Measurements from ENCODE around the gene CDH4.

CDH4 gene

GRCh38 chr20:61280217-61280980, 28.3 kb downstream of the CDH4 start:
- FAIRE-seq (no peak), DNase-seq (ENCODE audit: insufficient read length, low spot score) (no peak)

- DNase-seq (ENCODE audit: insufficient read length, low spot score) (no peak), FAIRE-seq (no peak)
Observed at GRCh38 chr20:61281286-61281795, 29.3 kb downstream of the CDH4 start.

GRCh38 chr20:61284752-61285151, 32.7 kb downstream of the CDH4 start:
- DNase-seq (ENCODE audit: insufficient read length, low spot score) (no peak), FAIRE-seq (no peak)

GRCh38 chr20:61285152-61285645, 33.1 kb downstream of the CDH4 start:
- DNase-seq (ENCODE audit: insufficient read length, low spot score) (no peak), FAIRE-seq (no peak)

GRCh38 chr20:61285691-61286090, 33.6 kb downstream of the CDH4 start:
- FAIRE-seq (no peak), DNase-seq (ENCODE audit: insufficient read length, low spot score) (no peak)

- FAIRE-seq = no peak
Observed at GRCh38 chr20:61287583-61288275, 35.7 kb downstream of the CDH4 start.

GRCh38 chr20:61288331-61288784, 36.3 kb downstream of the CDH4 start:
- DNase-seq (ENCODE audit: insufficient read length, low spot score) (no peak), FAIRE-seq (no peak)

More at GRCh38 chr20:61287583-61288275, 35.7 kb downstream of the CDH4 start:
- DNase-seq (ENCODE audit: insufficient read length, low spot score) = no peak

GRCh38 chr20:61289166-61289565, 37.1 kb downstream of the CDH4 start:
- no peak for FAIRE-seq
- no peak for DNase-seq (ENCODE audit: insufficient read length, low spot score)

- DNase-seq (ENCODE audit: insufficient read length, low spot score) = no peak
- FAIRE-seq = no peak
Observed at GRCh38 chr20:61290721-61291120, 38.7 kb downstream of the CDH4 start.

GRCh38 chr20:61291166-61291829, 39.2 kb downstream of the CDH4 start:
- FAIRE-seq (no peak), DNase-seq (ENCODE audit: insufficient read length, low spot score) (no peak)

GRCh38 chr20:61292391-61292790, 40.3 kb downstream of the CDH4 start:
- DNase-seq (ENCODE audit: insufficient read length, low spot score) (no peak), FAIRE-seq (no peak)

- FAIRE-seq = no peak
- DNase-seq (ENCODE audit: insufficient read length, low spot score) = no peak
Observed at GRCh38 chr20:61292821-61293612, 41.0 kb downstream of the CDH4 start.

- no peak for DNase-seq (ENCODE audit: insufficient read length, low spot score)
- FAIRE-seq = no peak
Observed at GRCh38 chr20:61293951-61294350, 41.9 kb downstream of the CDH4 start.

- FAIRE-seq = no peak
Observed at GRCh38 chr20:61295249-61295648, 43.2 kb downstream of the CDH4 start.

GRCh38 chr20:61295682-61296628, 43.9 kb downstream of the CDH4 start:
- FAIRE-seq (no peak), DNase-seq (ENCODE audit: insufficient read length, low spot score) (no peak)

More at GRCh38 chr20:61295249-61295648, 43.2 kb downstream of the CDH4 start:
- no peak for DNase-seq (ENCODE audit: insufficient read length, low spot score)

- FAIRE-seq = no peak
- no peak for DNase-seq (ENCODE audit: insufficient read length, low spot score)
Observed at GRCh38 chr20:61296629-61297019, 44.6 kb downstream of the CDH4 start.

- FAIRE-seq = no peak
- no peak for DNase-seq (ENCODE audit: insufficient read length, low spot score)
Observed at GRCh38 chr20:61297491-61297890, 45.4 kb downstream of the CDH4 start.

GRCh38 chr20:61297986-61298385, 45.9 kb downstream of the CDH4 start:
- DNase-seq (ENCODE audit: insufficient read length, low spot score) (no peak), FAIRE-seq (no peak)

- no peak for DNase-seq (ENCODE audit: insufficient read length, low spot score)
- FAIRE-seq = no peak
Observed at GRCh38 chr20:61298661-61299060, 46.6 kb downstream of the CDH4 start.

All from GM19239 (cell line).